ENCODE results near the gene SLC6A8. TPM values are rescaled to one million over a fixed set of nuclear protein-coding genes. Genes with fewer than 3 reads are reported as not detected.
A peak's percentile ranks its signal among the peaks of the same experiment; 100 is the strongest.

Gene SLC6A8
- total RNA-seq, 2 experiments from 2014 or later = 0.42 to 0.71 TPM

- ChIA-PET POLR2A (no interaction called here), CTCF (no interaction called here)
- H3K36me3 ChIP-seq (ENCODE audit: insufficient read depth, low read length) = peaks cover 12% of the 10 kb centered on the region
- no peaks in the 10 kb centered on the region for H3K27me3 ChIP-seq (ENCODE audit: control insufficient read depth in 1 of 2, insufficient read depth in 2 of 2, low read length in 2 of 2)
- Mint-ChIP-seq H3K27ac (no peak overlapping the region), H3K27me3 (no peaks in the 10 kb centered on the region), H3K4me3 (no peak overlapping the region), H3K4me1 (ENCODE audit: low read depth) (peaks cover 15% of the 10 kb centered on the region), H3K9me3 (no peaks in the 10 kb centered on the region), H3K36me3 (ENCODE audit: low read depth) (peaks cover 29% of the 10 kb centered on the region)
- H3K4me3 ChIP-seq (ENCODE audit: low read length) = no peak overlapping the region
- H3K4me1 ChIP-seq (ENCODE audit: insufficient read depth, low read length) = peaks cover 8% of the 10 kb centered on the region
- TF ChIP-seq CTCF (IDR thresholded peaks at IDR 0.05) = no peak
- ATAC-seq (ENCODE audit: poor library complexity) = no peak
- no peaks in the 10 kb centered on the region for H3K9me3 ChIP-seq (ENCODE audit: control insufficient read depth in 1 of 2, insufficient read depth in 1 of 2, low read length in 2 of 2)
- H3K27ac ChIP-seq (ENCODE audit: low read depth in 1 of 2, low read length in 2 of 2) = no peak overlapping the region
- intact Hi-C loops (cut with DNase I, micrococcal nuclease) = no loop called here
- no peak for DNase-seq
These were observed 46.0 kb downstream of the SLC6A8 start for GRCh38 chrX:153733651-153734240.

GRCh38 chrX:153734871-153735270 lies 47.1 kb downstream of the SLC6A8 start:
- no peak overlapping the region for H3K27ac ChIP-seq (ENCODE audit: low read depth in 1 of 2, low read length in 2 of 2)
- Mint-ChIP-seq H3K4me1 (ENCODE audit: low read depth) (peaks cover 16% of the 10 kb centered on the region), H3K9me3 (no peaks in the 10 kb centered on the region), H3K27me3 (no peaks in the 10 kb centered on the region), H3K36me3 (ENCODE audit: low read depth) (peaks cover 29% of the 10 kb centered on the region), H3K4me3 (no peak overlapping the region), H3K27ac (no peak overlapping the region)
- H3K4me3 ChIP-seq (ENCODE audit: low read length) = no peak overlapping the region
- peaks cover 10% of the 10 kb centered on the region for H3K36me3 ChIP-seq (ENCODE audit: insufficient read depth, low read length)
- ATAC-seq (ENCODE audit: poor library complexity) (no peak), DNase-seq (no peak)
- H3K4me1 ChIP-seq (ENCODE audit: insufficient read depth, low read length) = peaks cover 17% of the 10 kb centered on the region
- intact Hi-C loops (cut with DNase I, micrococcal nuclease) = no loop called here
- CTCF ChIA-PET = no interaction called here
- POLR2A ChIA-PET = no interaction called here
- no peaks in the 10 kb centered on the region for H3K27me3 ChIP-seq (ENCODE audit: control insufficient read depth in 1 of 2, insufficient read depth in 2 of 2, low read length in 2 of 2)
- TF ChIP-seq CTCF (IDR thresholded peaks at IDR 0.05) = no peak
- no peaks in the 10 kb centered on the region for H3K9me3 ChIP-seq (ENCODE audit: control insufficient read depth in 1 of 2, insufficient read depth in 1 of 2, low read length in 2 of 2)

GRCh38 chrX:153735274-153735673 lies 47.5 kb downstream of the SLC6A8 start:
- DNase-seq (peak in 3 of 14 experiments; percentile 42 to 66 (median 49)), ATAC-seq (ENCODE audit: poor library complexity) (peak; percentile 48)
- H3K27me3 Mint-ChIP-seq = no peaks in the 10 kb centered on the region
- peaks cover 20% of the 10 kb centered on the region for H3K4me1 Mint-ChIP-seq (ENCODE audit: low read depth)
- no peak for TF ChIP-seq CTCF (IDR thresholded peaks at IDR 0.05)
- H3K4me3 Mint-ChIP-seq = peak overlapping the region; percentile 20
- peak overlapping the region; percentile 53 for H3K27ac Mint-ChIP-seq
- Histone ChIP-seq H3K4me3 (ENCODE audit: low read length) (no peak overlapping the region), H3K36me3 (ENCODE audit: insufficient read depth, low read length) (peaks cover 10% of the 10 kb centered on the region), H3K9me3 (ENCODE audit: control insufficient read depth in 1 of 2, insufficient read depth in 1 of 2, low read length in 2 of 2) (no peaks in the 10 kb centered on the region), H3K27me3 (ENCODE audit: control insufficient read depth in 1 of 2, insufficient read depth in 2 of 2, low read length in 2 of 2) (no peaks in the 10 kb centered on the region), H3K27ac (ENCODE audit: low read depth in 1 of 2, low read length in 2 of 2) (no peak overlapping the region), H3K4me1 (ENCODE audit: insufficient read depth, low read length) (peaks cover 21% of the 10 kb centered on the region)
- no peaks in the 10 kb centered on the region for H3K9me3 Mint-ChIP-seq
- ChIA-PET POLR2A (no interaction called here), CTCF (no interaction called here)
- intact Hi-C loops (cut with DNase I, micrococcal nuclease) = no loop called here
- peaks cover 29% of the 10 kb centered on the region for H3K36me3 Mint-ChIP-seq (ENCODE audit: low read depth)
